NCI-H1436 (cell line): ENCODE results near the gene SULT2B1.
"Not testable (repeated sequence)": the region's sequence is repeated elsewhere in the genome, so short reads cannot be mapped to it uniquely, and the experiment has no call there.

Source experiments
- DNase-seq: peaks from one replicate; lab custom pipeline; 2025; lab: John Stamatoyannopoulos, UW

The SULT2B1 gene

DNA sequence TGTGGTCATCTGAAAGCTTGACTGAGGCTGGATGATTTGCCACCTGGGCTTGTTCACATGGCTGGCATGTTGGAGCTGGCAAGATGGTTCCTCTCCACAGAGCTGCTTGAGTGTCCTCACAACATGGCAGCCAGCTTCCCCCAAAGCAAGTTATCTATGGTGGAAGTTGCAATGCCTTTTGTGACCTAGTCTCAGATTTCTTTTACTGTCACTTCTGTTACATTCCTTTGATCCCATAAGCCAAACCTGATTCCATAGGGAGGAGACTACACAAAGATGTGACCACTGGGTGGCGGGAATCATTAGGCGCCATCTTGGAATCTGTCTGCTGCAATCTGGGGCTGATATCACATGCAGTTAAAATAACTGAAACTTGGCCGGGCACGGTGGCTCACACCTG is 22.8 kb upstream of the SULT2B1 start:
- no peak for DNase-seq

- DNase-seq, result no peak
These were observed 21.8 kb upstream of the SULT2B1 start for GRCh38 chr19:48530066-48530720.

GRCh38 chr19:48530770-48531169 is 21.2 kb upstream of the SULT2B1 start:
- no peak for DNase-seq

DNA sequence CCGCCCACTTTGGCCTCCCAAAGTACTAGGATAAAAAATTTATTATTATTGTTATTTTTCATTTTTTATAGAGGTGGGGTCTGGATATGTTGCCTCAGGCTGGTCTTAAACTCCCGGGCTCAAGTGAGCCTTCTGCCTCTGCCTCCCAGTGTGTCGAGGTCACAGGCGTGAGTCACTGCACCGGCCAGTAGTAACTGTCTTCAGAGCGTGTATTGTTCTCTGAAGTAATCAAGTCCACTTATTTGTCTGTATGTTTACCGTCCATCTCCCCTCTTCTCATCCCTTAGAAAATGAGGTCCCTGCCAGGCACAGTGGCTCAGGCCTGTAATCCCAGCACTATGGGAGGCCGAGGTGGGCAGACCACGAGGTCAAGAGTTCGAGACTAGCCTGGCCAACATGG is 18.2 kb upstream of the SULT2B1 start:
- no peak for DNase-seq

DNA sequence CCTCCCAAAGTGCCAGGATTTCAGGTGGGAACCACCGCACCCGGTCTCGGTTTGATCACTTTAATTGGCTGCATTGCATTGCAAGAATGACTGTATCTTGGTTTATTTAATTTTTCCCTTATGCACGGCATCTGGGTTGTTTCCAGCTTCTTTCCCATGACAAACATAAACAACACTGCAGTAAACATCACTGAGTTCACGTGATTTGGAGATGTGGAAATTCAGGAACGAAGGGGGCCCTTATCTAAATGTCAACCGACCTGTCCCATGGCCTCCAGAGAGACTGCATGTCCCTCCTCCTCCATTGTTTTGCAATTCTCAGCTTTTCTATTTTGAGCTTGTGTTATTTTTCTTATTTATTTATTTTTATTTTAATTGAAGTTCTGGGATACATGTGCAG is 14.4 kb upstream of the SULT2B1 start:
- DNase-seq, result no peak

- not testable (repeated sequence) for DNase-seq
These were observed 13.9 kb upstream of the SULT2B1 start for GRCh38 chr19:48538057-48538456.

DNA sequence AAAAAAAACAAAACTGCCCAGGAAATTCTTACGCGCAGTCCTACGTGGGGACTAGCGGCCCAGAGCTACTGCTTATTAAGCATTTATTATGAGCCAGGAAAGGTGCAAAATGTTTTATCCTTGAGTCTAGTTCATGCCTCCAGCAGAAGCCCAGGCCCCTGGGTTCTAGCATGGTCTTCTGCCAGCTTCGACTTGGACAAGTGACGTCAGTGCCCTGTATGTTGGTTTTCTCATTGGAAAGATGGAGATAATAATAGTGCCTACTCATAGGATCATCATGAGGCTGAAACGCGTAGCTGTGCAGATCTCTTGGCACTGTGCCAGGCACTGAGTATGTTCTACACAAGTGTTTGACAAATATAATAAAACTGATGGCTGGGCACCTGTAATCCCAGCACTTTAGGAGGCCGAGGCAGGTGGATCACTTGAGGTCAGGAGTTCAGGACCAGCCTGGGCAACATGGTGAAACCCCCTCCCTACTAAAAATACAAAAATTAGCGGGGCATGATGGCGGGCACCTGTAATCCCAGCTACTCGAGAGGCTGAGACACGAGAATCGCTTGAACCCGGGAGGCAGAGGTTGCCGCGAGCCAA is 12.4 kb upstream of the SULT2B1 start:
- peak; percentile 95 for DNase-seq

GRCh38 chr19:48540110-48540509 is 11.9 kb upstream of the SULT2B1 start:
- DNase-seq, result no peak

DNA sequence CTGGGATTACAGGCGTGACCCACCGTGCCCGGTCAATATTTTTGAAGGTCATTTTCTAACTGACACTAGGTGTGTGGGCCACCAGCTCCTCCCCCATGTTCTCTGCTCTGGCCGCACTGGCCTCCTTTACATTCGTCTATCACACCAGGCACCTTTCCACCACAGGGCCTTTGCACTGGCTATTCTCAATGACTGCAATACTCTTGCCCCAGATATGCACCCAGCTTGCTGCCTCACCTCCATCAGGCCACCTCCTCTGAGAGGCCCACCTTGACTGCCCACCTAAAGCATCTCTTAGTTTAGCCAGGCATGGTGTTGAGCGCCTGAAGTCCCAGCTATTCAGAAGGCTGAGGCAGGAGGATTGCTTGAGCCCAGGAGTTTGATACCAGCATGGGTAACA is 10.2 kb upstream of the SULT2B1 start:
- no peak for DNase-seq

GRCh38 chr19:48543121-48543710 is 8.8 kb upstream of the SULT2B1 start:
- DNase-seq, result no peak

- no peak for DNase-seq
These were observed 6.9 kb upstream of the SULT2B1 start for GRCh38 chr19:48544856-48545750.

DNA sequence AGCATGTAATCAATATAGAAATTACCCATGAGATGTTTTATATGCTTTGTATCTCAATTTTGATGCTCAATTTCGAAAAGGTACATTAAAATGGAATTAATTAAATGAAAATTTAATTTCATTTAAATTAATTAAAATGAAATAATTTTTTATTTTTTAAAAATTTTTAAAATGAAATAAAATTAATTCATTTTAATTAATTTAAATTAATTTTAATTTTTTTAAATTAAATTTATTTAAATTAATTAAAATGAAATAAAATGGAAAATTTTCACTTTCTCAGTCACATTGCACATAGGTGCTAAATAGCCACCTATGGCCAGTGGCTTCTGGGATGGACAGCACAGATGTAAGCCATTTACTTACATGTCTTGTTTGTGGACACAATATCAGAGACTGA is 4.2 kb upstream of the SULT2B1 start:
- no peak for DNase-seq

DNA sequence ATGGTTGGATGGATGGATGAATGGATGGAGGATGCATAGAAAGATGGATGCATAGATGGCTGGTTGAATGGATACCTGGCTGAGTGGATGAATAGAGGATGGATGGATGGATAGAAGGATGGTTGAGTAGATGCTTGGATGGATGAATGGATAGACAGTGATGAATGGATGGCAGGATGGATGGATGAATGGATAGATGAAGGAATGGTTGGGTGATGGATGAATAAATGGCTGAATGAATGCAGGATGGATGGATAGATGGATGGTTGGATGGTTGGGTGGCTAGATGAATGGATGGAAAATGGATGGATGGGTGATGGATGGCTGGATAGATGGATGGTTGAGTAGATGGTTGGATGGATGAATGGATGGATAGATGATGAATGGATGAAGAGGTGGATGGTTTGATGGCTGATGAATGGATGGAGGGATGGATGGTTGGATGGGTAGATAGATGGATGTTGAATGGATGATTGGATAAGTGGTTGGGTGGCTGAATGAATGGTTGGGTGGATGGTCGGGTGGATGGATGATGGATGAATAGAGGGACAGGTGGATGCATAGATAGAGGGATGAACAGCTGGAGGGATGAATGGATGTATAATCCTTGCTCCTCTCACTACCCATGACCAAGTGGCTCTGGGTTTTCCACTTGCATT is 3.6 kb upstream of the SULT2B1 start:
- no peak for DNase-seq

GRCh38 chr19:48549380-48549779 is 2.6 kb upstream of the SULT2B1 start:
- DNase-seq, result no peak

- no peak for DNase-seq
These were observed 692 bp downstream of the SULT2B1 start for GRCh38 chr19:48552406-48553322.

- DNase-seq, result no peak
These were observed 1.9 kb downstream of the SULT2B1 start for GRCh38 chr19:48553676-48554384.

- no peak for DNase-seq
These were observed 2.6 kb downstream of the SULT2B1 start for GRCh38 chr19:48554385-48555091.

- DNase-seq, result no peak
These were observed 4.2 kb downstream of the SULT2B1 start for GRCh38 chr19:48556163-48556562.

- no peak for DNase-seq
These were observed 4.9 kb downstream of the SULT2B1 start for GRCh38 chr19:48556825-48557224.
